ENCODE measurements around the gene PALLD.

Gene PALLD

DNA sequence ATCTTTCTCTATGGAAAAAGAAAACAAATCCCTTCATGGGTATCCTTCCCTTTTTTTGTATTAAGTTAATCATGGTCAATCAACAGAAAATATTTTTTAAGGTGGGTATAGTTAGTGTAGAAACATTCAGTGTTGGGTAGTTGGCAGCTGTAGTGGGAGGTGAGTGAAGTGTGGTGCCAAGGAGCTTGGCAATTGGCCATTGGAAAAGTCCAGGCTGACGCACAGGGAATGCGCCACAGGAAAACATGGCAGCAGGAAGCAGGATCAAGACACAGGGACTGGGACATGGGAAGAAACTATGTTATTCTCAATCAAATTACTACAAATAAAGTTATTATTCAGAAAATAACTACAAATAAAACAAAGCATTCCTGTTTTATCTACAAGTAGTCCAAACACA lies 20.0 kb downstream of the PALLD start:
- Histone ChIP-seq H3K4me1 (ENCODE audit: control insufficient read depth in 2 of 2, insufficient read depth in 1 of 2, low read depth in 1 of 2, low read length in 2 of 2) (no peaks in the 10 kb centered on the region), H3K4ac (ENCODE audit: low read length) (no peak overlapping the region), H3K18ac (ENCODE audit: low read length) (no peak overlapping the region), H2BK120ac (ENCODE audit: low read depth, low read length) (no peak overlapping the region), H3K14ac (ENCODE audit: low read length) (no peak overlapping the region), H3K9me3 (replicated peaks in 1 of 2; ENCODE audit: control insufficient read depth in 2 of 2, insufficient read depth in 1 of 2, low read depth in 1 of 2, low read length in 2 of 2) (no peaks in the 10 kb centered on the region), H2BK15ac (ENCODE audit: low read length) (no peak overlapping the region), H3K27me3 (ENCODE audit: control insufficient read depth in 3 of 3, insufficient read depth in 3 of 3, low read depth in 1 of 3, low read length in 3 of 3) (peaks cover 0 to 1% (median 0%) of the 10 kb centered on the region in 3 experiments), H3K4me2 (ENCODE audit: insufficient read depth, low read length, poor library complexity, severe bottlenecking) (no peak overlapping the region), H4K91ac (ENCODE audit: low read depth, low read length, poor library complexity) (no peak overlapping the region), H3K36me3 (replicated peaks in 1 of 2; ENCODE audit: control insufficient read depth in 2 of 2, insufficient read depth in 2 of 2, low read length in 2 of 2) (no peaks in the 10 kb centered on the region), H2AK5ac (ENCODE audit: low read depth, low read length) (no peak overlapping the region), H3K27ac (replicated peaks; ENCODE audit: low read length) (no peak overlapping the region), H3K9ac (ENCODE audit: low read depth, low read length, poor library complexity) (no peak overlapping the region), H2AFZ (ENCODE audit: low read length) (no peak overlapping the region), H4K8ac (ENCODE audit: low read depth, low read length) (no peak overlapping the region), H3K23ac (ENCODE audit: low read depth, low read length, poor library complexity) (no peak overlapping the region), H2BK5ac (ENCODE audit: low read length) (no peak overlapping the region), H3K4me3 (ENCODE audit: low read length in 2 of 2) (no peak overlapping the region), H2BK12ac (ENCODE audit: low read length) (no peak overlapping the region), H3K79me1 (ENCODE audit: low read depth, low read length) (no peaks in the 10 kb centered on the region)
- no peak for DNase-seq (ENCODE audit: low spot score)
- no CpG with 5 or more reads among the region's 2 CpGs for WGBS, 2 donors (ENCODE audit: extremely low coverage in 2 of 2, insufficient read length in 2 of 2, insufficient replicate concordance in 1 of 2)

DNA sequence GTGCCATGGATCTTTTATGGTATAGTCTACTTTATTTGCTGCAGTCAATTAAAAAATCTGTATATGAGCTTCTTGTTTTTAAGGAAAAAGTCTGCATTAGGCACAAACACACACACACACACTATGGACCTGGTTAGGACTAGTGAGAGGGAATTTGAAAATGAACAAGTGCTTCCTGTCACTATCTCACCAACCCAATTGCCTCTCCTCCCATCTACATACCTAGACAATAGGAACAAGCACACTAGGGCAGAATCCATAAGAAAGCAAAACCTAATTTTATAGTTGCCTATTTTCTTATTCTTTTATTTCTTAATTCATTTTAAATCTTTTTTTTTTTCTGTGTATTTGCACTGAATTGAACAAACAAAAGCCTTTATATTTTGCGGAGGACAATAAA lies 22.7 kb downstream of the PALLD start:
- no peak overlapping the region for H2BK15ac ChIP-seq (ENCODE audit: low read length)
- no peak overlapping the region for H2BK120ac ChIP-seq (ENCODE audit: low read depth, low read length)
- WGBS, 2 donors (ENCODE audit: extremely low coverage in 2 of 2, insufficient read length in 2 of 2, insufficient replicate concordance in 1 of 2): no CpG with 5 or more reads among the region's 1 CpG
- no peak overlapping the region for H2AFZ ChIP-seq (ENCODE audit: low read length)
- H4K8ac ChIP-seq (ENCODE audit: low read depth, low read length): no peak overlapping the region
- no peaks in the 10 kb centered on the region for H3K79me1 ChIP-seq (ENCODE audit: low read depth, low read length)
- H3K27ac ChIP-seq (replicated peaks; ENCODE audit: low read length): no peak overlapping the region
- no peak overlapping the region for H2AK5ac ChIP-seq (ENCODE audit: low read depth, low read length)
- H3K4me3 ChIP-seq (ENCODE audit: low read length in 2 of 2): no peak overlapping the region
- no peak for DNase-seq (ENCODE audit: low spot score)
- H3K27me3 ChIP-seq (ENCODE audit: control insufficient read depth in 3 of 3, insufficient read depth in 3 of 3, low read depth in 1 of 3, low read length in 3 of 3): no peaks in the 10 kb centered on the region
- H2BK12ac ChIP-seq (ENCODE audit: low read length): no peak overlapping the region
- H3K4me2 ChIP-seq (ENCODE audit: insufficient read depth, low read length, poor library complexity, severe bottlenecking): no peak overlapping the region
- H3K36me3 ChIP-seq (replicated peaks in 1 of 2; ENCODE audit: control insufficient read depth in 2 of 2, insufficient read depth in 2 of 2, low read length in 2 of 2): no peaks in the 10 kb centered on the region
- H3K14ac ChIP-seq (ENCODE audit: low read length): no peak overlapping the region
- H3K9ac ChIP-seq (ENCODE audit: low read depth, low read length, poor library complexity): no peak overlapping the region
- H4K91ac ChIP-seq (ENCODE audit: low read depth, low read length, poor library complexity): no peak overlapping the region
- H3K18ac ChIP-seq (ENCODE audit: low read length): no peak overlapping the region
- H3K9me3 ChIP-seq (replicated peaks in 1 of 2; ENCODE audit: control insufficient read depth in 2 of 2, insufficient read depth in 1 of 2, low read depth in 1 of 2, low read length in 2 of 2): no peaks in the 10 kb centered on the region
- H2BK5ac ChIP-seq (ENCODE audit: low read length): no peak overlapping the region
- H3K4me1 ChIP-seq (ENCODE audit: control insufficient read depth in 2 of 2, insufficient read depth in 1 of 2, low read depth in 1 of 2, low read length in 2 of 2): no peaks in the 10 kb centered on the region
- H3K23ac ChIP-seq (ENCODE audit: low read depth, low read length, poor library complexity): no peak overlapping the region
- no peak overlapping the region for H3K4ac ChIP-seq (ENCODE audit: low read length)

DNA sequence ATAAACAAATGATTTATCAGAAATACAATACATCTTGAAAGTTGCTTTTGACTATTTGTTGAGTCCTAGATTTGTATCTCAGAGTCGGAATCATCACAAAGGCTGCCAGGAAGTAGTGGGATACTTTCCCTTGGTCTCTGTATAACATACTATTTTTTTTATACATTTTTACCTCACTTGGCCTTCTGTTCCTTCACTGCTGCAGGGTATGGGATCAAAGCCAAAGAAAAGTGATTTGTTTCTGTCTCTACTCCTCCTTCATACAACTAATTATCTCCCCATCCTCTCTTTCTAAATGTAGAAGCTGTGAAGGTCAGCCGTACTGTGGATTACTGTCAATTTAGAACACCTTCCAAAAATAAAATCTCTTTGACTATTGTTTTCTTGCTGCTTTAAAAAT lies 24.9 kb downstream of the PALLD start:
- Histone ChIP-seq H4K91ac (ENCODE audit: low read depth, low read length, poor library complexity) (no peak overlapping the region), H3K4ac (ENCODE audit: low read length) (no peak overlapping the region), H2BK12ac (ENCODE audit: low read length) (no peak overlapping the region), H2BK120ac (ENCODE audit: low read depth, low read length) (no peak overlapping the region), H3K9me3 (replicated peaks in 1 of 2; ENCODE audit: control insufficient read depth in 2 of 2, insufficient read depth in 1 of 2, low read depth in 1 of 2, low read length in 2 of 2) (no peaks in the 10 kb centered on the region), H2AFZ (ENCODE audit: low read length) (no peak overlapping the region), H3K27ac (replicated peaks; ENCODE audit: low read length) (no peak overlapping the region), H3K9ac (ENCODE audit: low read depth, low read length, poor library complexity) (no peak overlapping the region), H3K14ac (ENCODE audit: low read length) (no peak overlapping the region), H4K8ac (ENCODE audit: low read depth, low read length) (no peak overlapping the region), H2BK5ac (ENCODE audit: low read length) (no peak overlapping the region), H2AK5ac (ENCODE audit: low read depth, low read length) (no peak overlapping the region), H3K4me1 (ENCODE audit: control insufficient read depth in 2 of 2, insufficient read depth in 1 of 2, low read depth in 1 of 2, low read length in 2 of 2) (no peaks in the 10 kb centered on the region), H3K18ac (ENCODE audit: low read length) (no peak overlapping the region), H2BK15ac (ENCODE audit: low read length) (no peak overlapping the region), H3K4me2 (ENCODE audit: insufficient read depth, low read length, poor library complexity, severe bottlenecking) (no peak overlapping the region), H3K23ac (ENCODE audit: low read depth, low read length, poor library complexity) (no peak overlapping the region), H3K36me3 (replicated peaks in 1 of 2; ENCODE audit: control insufficient read depth in 2 of 2, insufficient read depth in 2 of 2, low read length in 2 of 2) (no peaks in the 10 kb centered on the region), H3K79me1 (ENCODE audit: low read depth, low read length) (no peaks in the 10 kb centered on the region), H3K4me3 (ENCODE audit: low read length in 2 of 2) (no peak overlapping the region), H3K27me3 (ENCODE audit: control insufficient read depth in 3 of 3, insufficient read depth in 3 of 3, low read depth in 1 of 3, low read length in 3 of 3) (no peaks in the 10 kb centered on the region)
- no CpG with 5 or more reads among the region's 2 CpGs for WGBS, 2 donors (ENCODE audit: extremely low coverage in 2 of 2, insufficient read length in 2 of 2, insufficient replicate concordance in 1 of 2)
- DNase-seq (ENCODE audit: low spot score): no peak

DNA sequence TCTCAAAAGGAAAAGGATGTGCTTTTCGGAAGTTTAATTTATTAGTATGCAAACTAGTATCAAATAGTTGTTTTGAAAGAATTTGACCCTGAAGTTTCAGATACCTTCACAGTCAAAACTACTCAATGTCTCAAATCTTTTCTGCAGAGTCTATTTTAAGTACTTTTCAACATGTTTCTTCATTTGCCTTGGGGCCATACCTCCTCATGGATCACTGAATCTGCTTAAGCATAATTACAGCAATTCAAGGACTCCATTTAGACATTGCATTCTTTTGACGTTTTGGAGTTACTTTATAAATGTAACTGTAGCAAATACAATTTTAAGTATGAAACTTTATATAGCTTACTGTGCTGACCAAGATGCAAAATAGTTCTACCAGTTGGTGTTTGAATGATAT lies 25.5 kb downstream of the PALLD start:
- no peak overlapping the region for H2BK15ac ChIP-seq (ENCODE audit: low read length)
- no peak overlapping the region for H4K8ac ChIP-seq (ENCODE audit: low read depth, low read length)
- no peak overlapping the region for H2AK5ac ChIP-seq (ENCODE audit: low read depth, low read length)
- no peak overlapping the region for H3K4me2 ChIP-seq (ENCODE audit: insufficient read depth, low read length, poor library complexity, severe bottlenecking)
- no peaks in the 10 kb centered on the region for H3K27me3 ChIP-seq (ENCODE audit: control insufficient read depth in 3 of 3, insufficient read depth in 3 of 3, low read depth in 1 of 3, low read length in 3 of 3)
- H3K79me1 ChIP-seq (ENCODE audit: low read depth, low read length): no peaks in the 10 kb centered on the region
- no peak overlapping the region for H3K4ac ChIP-seq (ENCODE audit: low read length)
- no peak overlapping the region for H3K9ac ChIP-seq (ENCODE audit: low read depth, low read length, poor library complexity)
- H3K14ac ChIP-seq (ENCODE audit: low read length): no peak overlapping the region
- H2BK5ac ChIP-seq (ENCODE audit: low read length): no peak overlapping the region
- H3K9me3 ChIP-seq (replicated peaks in 1 of 2; ENCODE audit: control insufficient read depth in 2 of 2, insufficient read depth in 1 of 2, low read depth in 1 of 2, low read length in 2 of 2): no peaks in the 10 kb centered on the region
- DNase-seq (ENCODE audit: low spot score): no peak
- H3K27ac ChIP-seq (replicated peaks; ENCODE audit: low read length): no peak overlapping the region
- H2AFZ ChIP-seq (ENCODE audit: low read length): no peak overlapping the region
- H3K18ac ChIP-seq (ENCODE audit: low read length): no peak overlapping the region
- no peak overlapping the region for H2BK12ac ChIP-seq (ENCODE audit: low read length)
- H2BK120ac ChIP-seq (ENCODE audit: low read depth, low read length): no peak overlapping the region
- H3K4me1 ChIP-seq (ENCODE audit: control insufficient read depth in 2 of 2, insufficient read depth in 1 of 2, low read depth in 1 of 2, low read length in 2 of 2): no peaks in the 10 kb centered on the region
- H3K4me3 ChIP-seq (ENCODE audit: low read length in 2 of 2): no peak overlapping the region
- H4K91ac ChIP-seq (ENCODE audit: low read depth, low read length, poor library complexity): no peak overlapping the region
- no peak overlapping the region for H3K23ac ChIP-seq (ENCODE audit: low read depth, low read length, poor library complexity)
- no CpG with 5 or more reads among the region's 2 CpGs for WGBS, 2 donors (ENCODE audit: extremely low coverage in 2 of 2, insufficient read length in 2 of 2, insufficient replicate concordance in 1 of 2)
- H3K36me3 ChIP-seq (replicated peaks in 1 of 2; ENCODE audit: control insufficient read depth in 2 of 2, insufficient read depth in 2 of 2, low read length in 2 of 2): no peaks in the 10 kb centered on the region

All from neuronal stem cell (in vitro differentiated cells).